ENCODE measurements around the gene PARD3.

The PARD3 gene

DNA sequence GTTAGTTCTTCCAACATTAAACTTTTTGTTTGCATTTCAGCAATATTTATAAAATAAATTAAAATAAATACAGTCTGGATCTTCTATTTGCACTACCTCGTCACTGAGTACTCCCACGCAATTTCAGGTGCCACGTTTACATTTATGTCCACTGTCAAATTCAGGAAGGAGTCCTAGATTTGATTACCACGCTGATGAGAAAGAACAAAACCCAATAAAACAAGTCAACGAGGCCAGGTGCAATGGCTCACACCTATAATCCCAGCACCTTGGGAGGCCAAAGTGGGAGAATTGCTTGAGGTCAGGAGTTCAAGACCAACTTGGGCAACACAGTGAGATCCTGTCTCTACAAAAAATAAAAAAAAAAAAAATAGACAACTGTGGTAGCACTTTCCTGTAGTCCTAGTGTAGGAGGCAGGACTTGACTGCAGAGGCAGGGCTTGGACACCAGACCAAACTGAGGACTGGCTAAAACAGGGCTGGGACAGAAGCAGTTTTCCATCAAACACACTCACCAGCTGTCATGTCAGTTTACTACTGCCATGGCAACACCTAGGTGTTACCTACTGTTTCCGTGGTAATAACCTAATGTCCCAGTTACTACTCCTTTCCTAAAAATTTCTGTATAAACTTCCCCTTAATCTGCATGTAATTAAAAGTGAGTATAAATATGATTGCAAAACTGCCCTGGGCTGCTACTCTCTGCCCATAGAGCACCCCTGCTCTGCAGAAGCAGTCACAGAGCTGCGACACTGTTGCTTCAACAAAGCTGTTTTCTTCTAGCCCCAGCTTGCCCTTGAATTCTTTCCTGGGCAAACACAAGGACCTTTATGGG lies 341.7 kb downstream of the PARD3 start:
- Histone ChIP-seq H3K36me3 (ENCODE audit: control insufficient read depth, insufficient read depth, low read length) (no peaks in the 10 kb centered on the region), H3K9me3 (ENCODE audit: control insufficient read depth, low read length) (no peaks in the 10 kb centered on the region), H2AFZ (no peak overlapping the region), H3K9ac (no peak overlapping the region), H3K27me3 (ENCODE audit: control insufficient read depth, insufficient read depth, low read length) (no peaks in the 10 kb centered on the region), H3K4me1 (no peaks in the 10 kb centered on the region), H3K27ac (no peak overlapping the region), H3K4me2 (ENCODE audit: low read length) (no peak overlapping the region), H3K4me3 (ENCODE audit: low read depth, low read length) (no peak overlapping the region), H3K79me2 (no peaks in the 10 kb centered on the region)
- TF ChIP-seq, protein P1, sequence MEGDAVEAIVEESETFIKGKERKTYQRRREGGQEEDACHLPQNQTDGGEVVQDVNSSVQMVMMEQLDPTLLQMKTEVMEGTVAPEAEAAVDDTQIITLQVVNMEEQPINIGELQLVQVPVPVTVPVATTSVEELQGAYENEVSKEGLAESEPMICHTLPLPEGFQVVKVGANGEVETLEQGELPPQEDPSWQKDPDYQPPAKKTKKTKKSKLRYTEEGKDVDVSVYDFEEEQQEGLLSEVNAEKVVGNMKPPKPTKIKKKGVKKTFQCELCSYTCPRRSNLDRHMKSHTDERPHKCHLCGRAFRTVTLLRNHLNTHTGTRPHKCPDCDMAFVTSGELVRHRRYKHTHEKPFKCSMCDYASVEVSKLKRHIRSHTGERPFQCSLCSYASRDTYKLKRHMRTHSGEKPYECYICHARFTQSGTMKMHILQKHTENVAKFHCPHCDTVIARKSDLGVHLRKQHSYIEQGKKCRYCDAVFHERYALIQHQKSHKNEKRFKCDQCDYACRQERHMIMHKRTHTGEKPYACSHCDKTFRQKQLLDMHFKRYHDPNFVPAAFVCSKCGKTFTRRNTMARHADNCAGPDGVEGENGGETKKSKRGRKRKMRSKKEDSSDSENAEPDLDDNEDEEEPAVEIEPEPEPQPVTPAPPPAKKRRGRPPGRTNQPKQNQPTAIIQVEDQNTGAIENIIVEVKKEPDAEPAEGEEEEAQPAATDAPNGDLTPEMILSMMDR (IDR thresholded peaks at IDR 0.05): no peak

DNA sequence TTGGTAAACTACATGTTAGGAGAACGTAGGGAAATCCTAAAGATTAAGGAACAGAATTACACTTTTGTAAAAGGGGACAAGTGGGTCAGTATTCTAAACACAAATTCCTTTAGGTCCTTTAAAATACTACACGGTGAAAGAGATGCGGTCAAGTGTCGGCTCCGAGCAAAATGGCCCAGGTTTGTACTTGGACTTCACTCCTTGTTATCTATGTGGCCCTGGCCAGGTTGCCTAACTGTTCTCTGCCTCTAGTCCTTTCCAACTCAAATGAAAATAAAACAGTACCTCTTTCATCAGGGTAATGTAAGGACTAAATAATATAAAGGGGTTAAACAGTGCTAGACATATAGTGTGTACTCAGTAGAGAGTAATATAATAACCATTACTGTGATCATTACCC lies 344.8 kb downstream of the PARD3 start:
- Histone ChIP-seq H3K4me3 (ENCODE audit: low read depth, low read length) (no peak overlapping the region), H3K9ac (no peak overlapping the region), H3K79me2 (no peaks in the 10 kb centered on the region), H3K9me3 (ENCODE audit: control insufficient read depth, low read length) (no peaks in the 10 kb centered on the region), H3K27ac (no peak overlapping the region), H3K4me2 (ENCODE audit: low read length) (no peak overlapping the region), H3K27me3 (ENCODE audit: control insufficient read depth, insufficient read depth, low read length) (no peaks in the 10 kb centered on the region), H2AFZ (no peak overlapping the region), H3K4me1 (no peaks in the 10 kb centered on the region), H3K36me3 (ENCODE audit: control insufficient read depth, insufficient read depth, low read length) (no peaks in the 10 kb centered on the region)
- TF ChIP-seq, protein P1 (IDR thresholded peaks at IDR 0.05): no peak

DNA sequence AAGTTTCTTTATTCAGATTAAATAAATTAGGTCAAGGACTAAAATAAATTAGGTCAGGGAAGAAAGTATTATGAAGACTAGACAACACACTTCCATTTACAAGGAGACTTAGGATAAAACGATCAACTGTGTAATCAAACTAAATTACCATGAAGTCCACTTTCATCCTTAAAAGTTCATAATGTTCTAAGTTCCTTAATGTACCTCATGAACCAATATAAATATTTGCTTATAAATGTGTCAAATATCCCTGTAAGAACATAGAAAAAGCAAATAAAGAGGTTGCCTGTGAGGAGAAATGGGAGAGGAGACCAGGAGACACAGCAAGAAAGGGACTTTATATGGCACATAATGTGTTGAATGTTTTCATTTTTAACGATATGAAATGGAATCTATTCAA lies 345.6 kb downstream of the PARD3 start:
- H3K27ac ChIP-seq: no peak overlapping the region

DNA sequence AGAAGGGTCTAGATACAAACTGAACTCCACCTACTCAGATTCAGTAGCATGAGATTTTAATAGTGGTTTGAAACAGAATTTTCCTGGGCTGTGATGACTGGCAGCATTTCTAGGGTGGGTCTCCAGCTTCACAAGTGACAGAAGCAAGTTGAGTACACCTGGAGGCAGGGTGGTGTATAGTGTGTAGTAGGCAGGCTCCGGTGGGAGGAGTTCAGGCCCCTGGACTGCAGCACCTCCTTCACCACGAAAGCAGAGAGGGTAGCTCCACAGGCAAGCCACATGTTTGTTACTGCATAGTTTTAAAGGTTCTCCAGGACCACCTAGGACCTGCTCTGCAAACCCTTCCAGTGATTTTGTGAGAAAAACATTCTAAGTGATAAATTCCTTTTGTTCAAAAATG lies 347.2 kb downstream of the PARD3 start:
- Histone ChIP-seq H3K36me3 (ENCODE audit: control insufficient read depth, insufficient read depth, low read length) (no peaks in the 10 kb centered on the region), H3K4me3 (ENCODE audit: low read depth, low read length) (no peak overlapping the region), H3K27ac (no peak overlapping the region), H3K9ac (no peak overlapping the region), H3K9me3 (ENCODE audit: control insufficient read depth, low read length) (no peaks in the 10 kb centered on the region), H3K4me2 (ENCODE audit: low read length) (no peak overlapping the region), H2AFZ (no peak overlapping the region), H3K27me3 (ENCODE audit: control insufficient read depth, insufficient read depth, low read length) (no peaks in the 10 kb centered on the region), H3K4me1 (no peaks in the 10 kb centered on the region), H3K79me2 (no peaks in the 10 kb centered on the region)
- TF ChIP-seq, protein P1 (IDR thresholded peaks at IDR 0.05): no peak

More for the DNA sequence above, 345.6 kb downstream of the PARD3 start:
- no peak overlapping the region for H3K4me2 ChIP-seq (ENCODE audit: low read length)
- no peaks in the 10 kb centered on the region for H3K9me3 ChIP-seq (ENCODE audit: control insufficient read depth, low read length)
- H2AFZ ChIP-seq: no peak overlapping the region
- H3K9ac ChIP-seq: no peak overlapping the region
- no peak overlapping the region for H3K4me3 ChIP-seq (ENCODE audit: low read depth, low read length)
- TF ChIP-seq, protein P1 (IDR thresholded peaks at IDR 0.05): no peak
- H3K36me3 ChIP-seq (ENCODE audit: control insufficient read depth, insufficient read depth, low read length): no peaks in the 10 kb centered on the region
- H3K4me1 ChIP-seq: no peaks in the 10 kb centered on the region
- no peaks in the 10 kb centered on the region for H3K27me3 ChIP-seq (ENCODE audit: control insufficient read depth, insufficient read depth, low read length)
- H3K79me2 ChIP-seq: no peaks in the 10 kb centered on the region

DNA sequence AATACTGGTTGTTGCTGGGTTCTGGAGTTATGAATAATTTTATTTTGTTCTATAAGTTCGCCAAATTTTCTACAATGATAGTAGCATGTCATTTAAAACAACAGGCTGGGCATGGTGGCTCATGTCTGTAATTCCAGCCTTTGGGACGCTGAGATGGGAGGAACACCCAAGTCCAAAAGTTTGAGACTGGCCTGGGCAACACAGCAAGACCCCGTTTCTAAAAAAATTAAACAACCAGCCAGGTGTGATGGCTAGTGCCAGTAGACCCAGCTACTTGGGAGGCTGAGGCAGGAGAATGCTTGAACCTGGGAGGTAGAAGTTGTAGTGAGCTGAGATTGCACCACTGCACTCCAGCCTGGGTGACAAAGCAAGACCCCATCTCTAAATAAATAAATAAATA lies 347.7 kb downstream of the PARD3 start:
- H2AFZ ChIP-seq: no peak overlapping the region
- H3K27ac ChIP-seq: no peak overlapping the region
- H3K4me1 ChIP-seq: no peaks in the 10 kb centered on the region
- H3K4me3 ChIP-seq (ENCODE audit: low read depth, low read length): no peak overlapping the region
- no peaks in the 10 kb centered on the region for H3K9me3 ChIP-seq (ENCODE audit: control insufficient read depth, low read length)
- TF ChIP-seq, protein P1 (IDR thresholded peaks at IDR 0.05): no peak
- no peaks in the 10 kb centered on the region for H3K79me2 ChIP-seq
- no peak overlapping the region for H3K4me2 ChIP-seq (ENCODE audit: low read length)
- H3K36me3 ChIP-seq (ENCODE audit: control insufficient read depth, insufficient read depth, low read length): no peaks in the 10 kb centered on the region
- no peak overlapping the region for H3K9ac ChIP-seq
- no peaks in the 10 kb centered on the region for H3K27me3 ChIP-seq (ENCODE audit: control insufficient read depth, insufficient read depth, low read length)

All from parathyroid adenoma (tissue), 2 donors.